ENCODE results near the gene BNC1.

DNA sequence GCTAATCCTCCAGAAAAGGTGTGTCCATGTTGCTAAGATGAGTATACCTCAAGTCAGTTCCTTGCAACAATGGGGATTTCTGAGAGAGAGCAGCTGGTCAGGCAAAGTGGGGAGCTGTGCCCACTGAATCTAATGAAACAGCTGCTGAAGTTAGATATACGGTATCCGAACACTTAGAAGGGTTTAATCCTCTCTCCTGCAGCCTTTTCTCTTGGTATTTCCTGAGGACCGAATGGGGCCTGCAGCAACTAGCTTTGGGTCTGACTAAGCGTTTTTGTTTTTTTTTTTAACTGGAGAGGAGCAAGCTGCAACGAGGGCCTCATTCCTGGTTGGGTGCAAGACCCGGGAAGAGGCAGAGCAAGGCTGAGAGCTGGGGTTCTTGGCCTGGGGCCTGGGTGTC, 37.6 kb upstream of the BNC1 start:
- TF ChIP-seq POLR2AphosphoS5 (IDR thresholded peaks at IDR 0.05; ENCODE audit: low read depth, low read length) = no peak
- no peak for TF ChIP-seq POLR2A (IDR thresholded peaks at IDR 0.05; ENCODE audit: low read depth, low read length)
